ENCODE results near the gene ADGRB3.
"Not testable (repeated sequence)": the region's sequence is repeated elsewhere in the genome, so short reads cannot be mapped to it uniquely, and the experiment has no call there.

ADGRB3 gene

DNA sequence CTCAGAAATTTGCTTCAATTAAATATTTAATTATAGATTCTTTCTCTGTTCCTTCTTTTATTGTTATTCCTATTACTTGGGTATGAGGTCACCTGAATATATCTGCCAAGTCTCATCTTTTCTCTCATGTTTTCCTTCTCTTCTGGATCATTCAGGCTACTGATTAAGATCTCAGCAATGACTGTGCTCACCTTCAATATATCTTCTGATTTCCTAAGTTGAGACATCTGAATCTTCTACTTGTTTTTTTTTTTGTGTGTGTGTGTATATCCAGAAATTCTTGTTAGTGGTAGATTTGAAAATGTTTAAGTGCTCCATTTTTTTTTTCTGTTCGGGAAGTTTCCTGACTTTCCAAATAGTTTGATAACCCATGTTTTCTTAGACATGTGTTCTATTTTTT, 108.0 kb downstream of the ADGRB3 start:
- DNase-seq, result no peak

- not testable (repeated sequence) for DNase-seq
Observed at GRCh38 chr6:68744376-68744775, 109.3 kb downstream of the ADGRB3 start.

DNA sequence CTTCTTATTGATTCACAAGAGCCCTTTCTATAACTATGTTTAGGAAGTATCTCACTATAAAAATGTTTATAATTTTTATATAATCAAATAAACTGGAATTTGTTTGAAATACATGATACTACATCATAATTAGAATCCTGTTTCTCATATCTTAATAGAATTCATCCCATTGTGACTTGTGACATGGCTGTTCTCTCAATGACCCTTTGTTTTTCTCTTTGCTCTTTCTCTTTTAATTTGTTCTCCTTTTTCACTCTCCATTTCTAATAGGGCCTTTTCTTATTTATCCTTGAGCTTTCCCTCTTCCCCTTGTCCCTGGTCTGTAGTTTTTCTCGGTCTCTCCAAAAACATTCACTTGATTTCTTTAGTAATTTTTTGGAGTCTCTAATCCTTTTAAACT, 111.3 kb downstream of the ADGRB3 start:
- DNase-seq, result no peak

- DNase-seq, result no peak
Observed at GRCh38 chr6:68747110-68747790, 112.2 kb downstream of the ADGRB3 start.

DNA sequence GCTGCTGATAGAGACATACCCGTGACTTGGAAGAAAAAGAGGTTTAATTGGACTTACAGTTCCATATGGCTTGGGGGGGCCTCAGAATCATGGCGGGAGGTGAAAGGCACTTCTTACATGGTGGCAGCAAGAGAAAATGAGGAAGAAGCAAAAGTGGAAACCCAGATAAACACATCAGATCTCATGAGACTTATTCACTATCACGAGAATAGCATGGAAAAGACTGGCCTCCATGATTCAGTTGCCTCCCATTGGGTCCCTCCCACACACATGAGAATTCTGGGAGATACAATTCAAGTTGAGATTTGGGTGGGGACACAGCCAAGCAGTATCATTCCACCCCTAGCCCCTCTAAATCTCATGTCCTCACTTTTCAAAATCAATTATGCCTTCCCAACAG, 112.8 kb downstream of the ADGRB3 start:
- DNase-seq, result not testable (repeated sequence)

GRCh38 chr6:68754681-68755213, 119.7 kb downstream of the ADGRB3 start:
- DNase-seq, result no peak

- no peak for DNase-seq
Observed at GRCh38 chr6:68756454-68757375, 121.6 kb downstream of the ADGRB3 start.

- no peak for DNase-seq
Observed at GRCh38 chr6:68757821-68758220, 122.7 kb downstream of the ADGRB3 start.

GRCh38 chr6:68758559-68758958, 123.5 kb downstream of the ADGRB3 start:
- no peak for DNase-seq

- DNase-seq, result no peak
Observed at GRCh38 chr6:68760485-68760884, 125.4 kb downstream of the ADGRB3 start.

GRCh38 chr6:68760941-68761676, 126.0 kb downstream of the ADGRB3 start:
- no peak for DNase-seq

DNA sequence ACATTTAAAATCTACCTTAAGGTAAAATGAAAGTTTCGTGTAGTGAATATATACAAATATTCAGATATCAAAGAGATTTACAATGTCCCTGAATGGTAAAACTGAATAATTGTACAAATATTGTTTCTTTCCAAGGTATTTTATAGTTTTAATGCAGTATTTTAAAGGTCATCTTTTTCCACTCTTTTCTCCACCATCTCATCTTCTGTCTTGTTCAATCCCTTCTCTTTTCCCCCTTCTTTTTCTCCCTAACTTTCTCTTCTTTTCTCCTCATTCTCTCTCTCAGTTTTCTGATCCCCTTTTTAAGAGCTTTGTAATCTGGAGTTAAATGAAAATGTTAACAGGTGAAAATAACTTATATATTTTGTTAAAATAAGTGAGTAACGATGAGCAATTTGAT, 126.9 kb downstream of the ADGRB3 start:
- no peak for DNase-seq

DNA sequence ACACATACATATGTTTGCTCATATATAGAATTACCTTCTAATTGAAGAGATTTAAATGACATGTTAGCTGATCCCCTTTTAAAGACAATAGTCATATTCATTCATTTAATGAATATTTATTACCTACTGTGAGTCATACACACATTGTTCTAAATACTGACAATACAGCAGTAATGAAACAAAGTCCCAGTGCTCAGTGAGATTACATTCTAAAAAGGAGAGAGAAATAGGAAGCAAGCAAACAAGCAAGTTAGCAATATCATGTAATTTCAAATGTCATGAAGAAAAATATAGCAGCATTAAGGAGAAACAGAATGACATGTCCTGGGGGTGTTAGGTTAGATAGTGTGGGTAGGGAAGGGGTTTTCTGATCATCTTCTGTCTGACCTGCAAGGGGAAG, 136.3 kb downstream of the ADGRB3 start:
- DNase-seq, result no peak

GRCh38 chr6:68774843-68775242, 139.8 kb downstream of the ADGRB3 start:
- DNase-seq, result no peak

- no peak for DNase-seq
Observed at GRCh38 chr6:68776354-68776753, 141.3 kb downstream of the ADGRB3 start.

GRCh38 chr6:68777956-68778355, 142.9 kb downstream of the ADGRB3 start:
- DNase-seq, result no peak

DNA sequence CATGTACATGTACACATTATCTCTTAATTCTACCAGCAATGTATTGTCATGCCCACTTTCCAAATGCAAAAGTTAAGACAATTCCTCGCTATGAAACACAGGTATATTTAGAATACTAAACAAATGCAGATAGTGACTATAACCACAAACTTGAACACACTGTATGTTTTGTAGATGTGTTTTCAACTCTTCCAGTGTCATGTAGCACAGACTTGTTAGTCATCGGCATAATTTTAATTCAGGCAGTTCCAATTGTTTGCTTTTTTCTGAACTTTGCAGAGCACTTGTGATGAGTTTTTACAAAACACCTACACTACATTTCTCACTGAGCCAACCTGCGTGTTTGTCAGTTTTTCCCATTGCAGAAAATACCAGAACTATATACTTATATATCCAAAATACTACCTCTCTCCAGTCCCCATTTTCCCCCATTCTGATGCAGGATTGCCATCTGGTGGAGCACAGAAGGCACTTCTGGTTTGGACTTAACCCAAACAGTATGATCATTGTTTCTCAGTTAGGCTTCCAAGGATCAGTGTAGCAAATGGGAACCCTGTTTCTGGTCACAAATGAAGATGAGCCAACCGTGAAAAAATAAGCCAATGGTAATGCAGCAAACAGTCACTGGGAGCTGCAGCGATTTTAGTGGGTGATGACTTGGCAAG, 143.4 kb downstream of the ADGRB3 start:
- DNase-seq, result no peak

GRCh38 chr6:68779366-68779765, 144.3 kb downstream of the ADGRB3 start:
- DNase-seq, result no peak

- DNase-seq, result not testable (repeated sequence)
Observed at GRCh38 chr6:68790128-68790527, 155.0 kb downstream of the ADGRB3 start.

GRCh38 chr6:68814976-68815375, 179.9 kb downstream of the ADGRB3 start:
- not testable (repeated sequence) for DNase-seq

DNA sequence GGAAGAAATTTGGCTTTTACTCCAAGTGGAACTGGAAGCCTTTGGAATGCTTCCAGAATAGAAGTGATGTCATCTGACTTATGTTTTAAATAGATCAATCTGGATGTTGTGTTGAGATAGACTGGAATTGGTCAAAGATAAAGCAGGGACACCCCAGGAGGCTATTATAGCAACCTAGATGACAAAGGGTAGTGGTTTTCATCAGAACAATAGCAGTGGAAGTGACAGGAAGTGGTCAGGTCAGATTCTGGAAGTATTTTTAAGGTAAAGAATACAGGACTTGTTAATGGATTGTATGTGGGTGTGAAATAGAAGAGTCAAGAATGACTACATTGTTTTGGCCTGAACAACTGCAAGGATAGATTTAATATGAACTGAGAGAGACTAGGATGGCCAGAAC, 191.4 kb downstream of the ADGRB3 start:
- no peak for DNase-seq

- no peak for DNase-seq
Observed at GRCh38 chr6:68834551-68834950, 199.5 kb downstream of the ADGRB3 start.

- no peak for DNase-seq
Observed at GRCh38 chr6:68838571-68838970, 203.5 kb downstream of the ADGRB3 start.
